Right ventricle myocardium superior (tissue), 1 donor: ENCODE data around the gene ANAPC2. TPM values are rescaled to one million over a fixed set of nuclear protein-coding genes. Genes with fewer than 3 reads are reported as not detected.
A peak's percentile ranks its signal among the peaks of the same experiment; 100 is the strongest.

Experiments used
- ATAC-seq: fragments of 200-7000 bp; cut with Tn5 transposase; one replicate; pipeline ENCODE4 v1.9.1; 2020; ENCODE audit warnings: mild to moderate bottlenecking; ENCODE audit not compliant: poor library complexity
- DNase-seq: peaks from one replicate; pipeline ENCODE4 v3.0.0-alpha.2; 2020
- intact Hi-C: fragments of 100-400 bp; cut with DNase I; formaldehyde crosslinking; loops from one replicate; pipeline ENCODE4 v1.11.2; 2022
- total RNA-seq: library from RNA; stranded (reverse); fragmentation: NEBNext Ultra II Directional; extraction: Animal tissue kit (Norgen Biotek cat#: 25700); gene quantifications from one replicate; pipeline ENCODE4 v1.2.1, GENCODE V29; 2021
- donor health status: DM: no; HTN: yes; CAD: no; lungs with severe emphysema.

The ANAPC2 gene
- total RNA-seq, 1 donor from 2014 or later: 33.9 TPM

- intact Hi-C loops: no loop called here
- no peak for DNase-seq
- ATAC-seq: peak; percentile 2
Observed at GRCh38 chr9:137218754-137219271, 30.5 kb upstream of the ANAPC2 start.

- intact Hi-C loops: no loop called here
- no peak for DNase-seq
- no peak for ATAC-seq
Observed at GRCh38 chr9:137218212-137218753, 29.9 kb upstream of the ANAPC2 start.

GRCh38 chr9:137217276-137218211 lies 29.2 kb upstream of the ANAPC2 start:
- ATAC-seq: peak; percentile 55
- intact Hi-C loops: no loop called here
- DNase-seq: peak; percentile 79

- intact Hi-C loops: no loop called here
- ATAC-seq: no peak
- DNase-seq: no peak
Observed at GRCh38 chr9:137216188-137216965, 28.0 kb upstream of the ANAPC2 start.

GRCh38 chr9:137215196-137215986 lies 27.0 kb upstream of the ANAPC2 start:
- intact Hi-C loops: no loop called here
- DNase-seq (no peak), ATAC-seq (no peak)

GRCh38 chr9:137214620-137215019 lies 26.3 kb upstream of the ANAPC2 start:
- intact Hi-C loops: no loop called here

GRCh38 chr9:137213160-137214060 lies 25.1 kb upstream of the ANAPC2 start:
- DNase-seq (no peak), ATAC-seq (no peak)
- intact Hi-C loops: no loop called here

More at GRCh38 chr9:137214620-137215019, 26.3 kb upstream of the ANAPC2 start:
- no peak for ATAC-seq
- DNase-seq: no peak

GRCh38 chr9:137212520-137212919 lies 24.2 kb upstream of the ANAPC2 start:
- ATAC-seq: no peak
- intact Hi-C loops: no loop called here
- DNase-seq: no peak

- ATAC-seq (no peak), DNase-seq (no peak)
- intact Hi-C loops: no loop called here
Observed at GRCh38 chr9:137211532-137211931, 23.2 kb upstream of the ANAPC2 start.

GRCh38 chr9:137206602-137207001 lies 18.2 kb upstream of the ANAPC2 start:
- DNase-seq: no peak
- ATAC-seq: no peak
- intact Hi-C loops: no loop called here

- ATAC-seq: peak; percentile 73
- intact Hi-C loops: no loop called here
Observed at GRCh38 chr9:137205126-137206069, 17.0 kb upstream of the ANAPC2 start, which contains the start of the genes NDOR1 and TMEM203. Gene NDOR1, plus strand, starts transcription at chr9:137205700. Its CDS starts 78 bp downstream, at chr9:137205778. Gene TMEM203, minus strand, starts transcription at chr9:137205648. Its CDS starts 234 bp downstream, at chr9:137205414.

GRCh38 chr9:137204731-137205125 lies 16.4 kb upstream of the ANAPC2 start:
- intact Hi-C loops: no loop called here
- no peak for ATAC-seq
- DNase-seq: no peak

More at GRCh38 chr9:137205126-137206069, 17.0 kb upstream of the ANAPC2 start, which contains the start of the genes NDOR1 and TMEM203:
- peak; percentile 95 for DNase-seq

GRCh38 chr9:137202966-137203365 lies 14.6 kb upstream of the ANAPC2 start:
- DNase-seq (no peak), ATAC-seq (no peak)
- intact Hi-C loops: no loop called here

GRCh38 chr9:137201205-137201868 lies 13.0 kb upstream of the ANAPC2 start:
- no peak for ATAC-seq
- DNase-seq: no peak
- intact Hi-C loops: no loop called here

- peak; percentile 100 for DNase-seq
- intact Hi-C loops: no loop called here
- peak; percentile 95 for ATAC-seq
Observed at GRCh38 chr9:137200311-137201204, 12.2 kb upstream of the ANAPC2 start, which contains the start of gene TPRN. Gene TPRN, minus strand, starts transcription at chr9:137200741. Its CDS starts 30 bp downstream, at chr9:137200711.
